Measurements from ENCODE around the gene ATRN.

- no peak for TF ChIP-seq CTCF (IDR thresholded peaks at IDR 0.05; ENCODE audit: borderline replicate concordance, extremely low read depth, low read length, poor library complexity, severe bottlenecking)
- no peak for TF ChIP-seq EZH2 (IDR thresholded peaks at IDR 0.05; ENCODE audit: borderline replicate concordance, low read depth, low read length, severe bottlenecking)
These were observed 37.1 kb upstream of the ATRN start for GRCh38 chr20:3433744-3434143.
